Measurements from ENCODE around the gene TMEM82.

TMEM82 gene

GRCh38 chr1:15736892-15737261 lies 5.4 kb upstream of the TMEM82 start:
- no peak for DNase-seq

- no peak for DNase-seq
Observed at GRCh38 chr1:15737324-15738319, 4.7 kb upstream of the TMEM82 start.

DNA sequence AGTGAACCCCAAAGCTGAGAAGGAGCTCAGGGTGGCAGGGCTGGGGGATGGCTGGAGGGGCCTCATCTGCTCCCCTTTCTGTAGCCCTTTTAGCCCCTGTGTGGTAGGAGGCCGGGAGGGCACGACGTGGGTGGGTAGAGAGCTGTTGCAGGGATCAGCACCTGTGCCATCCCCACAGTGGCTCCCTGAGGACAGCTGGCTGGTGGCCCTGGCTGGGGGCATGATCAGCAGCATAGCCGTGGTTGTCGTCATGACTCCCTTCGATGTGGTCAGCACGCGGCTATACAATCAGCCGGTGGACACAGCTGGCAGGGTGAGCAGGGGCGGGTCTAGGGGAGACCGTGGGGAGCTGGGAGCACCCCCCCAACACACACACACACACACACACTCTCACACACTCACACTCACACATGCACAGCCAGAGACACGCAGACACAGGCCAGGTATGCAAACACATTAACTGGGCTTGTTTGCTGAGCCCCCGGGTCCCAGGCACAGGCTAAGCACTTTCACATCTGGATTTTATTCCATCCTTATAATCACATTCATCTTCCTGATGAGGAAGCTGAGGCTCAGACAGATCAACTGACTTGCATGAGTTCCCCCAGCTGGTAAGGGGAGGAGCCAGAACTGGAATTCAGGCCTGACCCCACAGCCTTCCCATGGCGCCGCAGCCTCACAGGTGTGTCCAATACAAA lies 3.7 kb upstream of the TMEM82 start:
- no peak for DNase-seq

DNA sequence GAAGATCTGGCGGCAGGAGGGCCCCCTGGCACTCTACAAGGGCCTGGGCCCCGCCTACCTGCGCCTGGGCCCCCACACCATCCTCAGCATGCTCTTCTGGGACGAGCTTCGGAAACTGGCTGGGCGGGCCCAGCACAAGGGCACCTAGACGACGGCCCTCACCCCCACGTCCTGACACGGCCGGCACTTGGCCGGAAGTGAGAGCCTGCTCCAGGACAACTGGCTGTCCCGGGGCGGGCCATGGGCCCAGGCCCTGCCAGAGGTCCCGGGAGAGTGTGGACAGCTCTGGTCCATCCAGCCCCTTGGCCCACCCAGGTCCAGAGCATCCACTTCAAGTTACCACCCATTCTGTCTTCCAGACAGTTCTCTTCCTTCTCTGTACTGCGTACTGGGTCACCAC lies 3.0 kb upstream of the TMEM82 start:
- DNase-seq, result no peak

- DNase-seq, result no peak
Observed at GRCh38 chr1:15739745-15740144, 2.6 kb upstream of the TMEM82 start.

GRCh38 chr1:15740924-15741850 lies 1.1 kb upstream of the TMEM82 start:
- peak; percentile 72 for DNase-seq

DNA sequence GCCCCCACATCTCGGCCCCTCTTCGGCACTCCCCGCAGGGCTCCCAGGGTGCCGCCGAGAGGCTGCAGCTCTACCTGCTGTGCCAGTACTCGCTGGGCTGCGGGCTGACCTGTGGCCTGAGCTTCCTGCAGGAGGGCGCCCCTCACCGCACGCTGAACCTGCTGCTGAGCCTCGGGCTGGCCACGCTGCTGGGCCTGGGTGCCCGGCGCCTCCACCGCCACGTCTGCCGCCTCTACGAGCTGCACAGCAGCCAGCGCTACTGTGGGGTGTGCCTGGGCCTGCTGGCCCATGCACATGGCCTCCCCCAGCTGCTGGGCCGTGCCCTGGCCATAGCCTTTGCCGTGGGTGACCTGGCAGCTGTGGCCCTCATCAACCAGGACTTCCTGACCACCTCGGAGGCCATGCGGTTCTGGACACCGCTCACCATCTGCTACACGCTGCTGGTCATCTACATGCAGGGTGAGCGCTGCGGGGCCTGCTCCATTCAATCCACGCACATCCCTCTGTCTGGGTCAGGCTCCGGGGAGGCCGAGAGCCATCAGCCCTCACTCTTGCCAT lies 1.9 kb downstream of the TMEM82 start:
- DNase-seq, result no peak

DNA sequence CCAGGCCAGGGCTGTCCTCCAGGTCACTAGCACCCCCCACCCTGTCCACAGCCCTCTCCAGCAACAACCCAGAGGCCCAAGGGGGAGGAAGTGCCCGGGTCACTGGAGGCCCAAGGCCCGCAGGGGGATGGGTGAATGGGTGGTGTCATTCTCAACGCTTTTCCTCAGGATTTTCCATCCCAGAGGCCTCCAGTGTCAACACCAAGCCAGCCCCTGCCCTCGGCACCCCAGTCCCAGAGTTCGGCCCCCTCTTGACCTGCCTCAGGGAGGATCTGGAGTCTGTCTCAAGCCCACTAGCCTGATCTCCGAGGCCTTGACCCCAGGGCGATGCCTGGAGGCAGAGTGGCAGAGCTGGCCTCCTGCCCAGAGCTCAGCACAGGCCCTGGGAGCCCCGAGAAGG lies 5.1 kb downstream of the TMEM82 start:
- DNase-seq, result no peak

- DNase-seq, result no peak
Observed at GRCh38 chr1:15748264-15748663, 6.0 kb downstream of the TMEM82 start.

- no peak for DNase-seq
Observed at GRCh38 chr1:15748690-15749398, 6.5 kb downstream of the TMEM82 start.

DNA sequence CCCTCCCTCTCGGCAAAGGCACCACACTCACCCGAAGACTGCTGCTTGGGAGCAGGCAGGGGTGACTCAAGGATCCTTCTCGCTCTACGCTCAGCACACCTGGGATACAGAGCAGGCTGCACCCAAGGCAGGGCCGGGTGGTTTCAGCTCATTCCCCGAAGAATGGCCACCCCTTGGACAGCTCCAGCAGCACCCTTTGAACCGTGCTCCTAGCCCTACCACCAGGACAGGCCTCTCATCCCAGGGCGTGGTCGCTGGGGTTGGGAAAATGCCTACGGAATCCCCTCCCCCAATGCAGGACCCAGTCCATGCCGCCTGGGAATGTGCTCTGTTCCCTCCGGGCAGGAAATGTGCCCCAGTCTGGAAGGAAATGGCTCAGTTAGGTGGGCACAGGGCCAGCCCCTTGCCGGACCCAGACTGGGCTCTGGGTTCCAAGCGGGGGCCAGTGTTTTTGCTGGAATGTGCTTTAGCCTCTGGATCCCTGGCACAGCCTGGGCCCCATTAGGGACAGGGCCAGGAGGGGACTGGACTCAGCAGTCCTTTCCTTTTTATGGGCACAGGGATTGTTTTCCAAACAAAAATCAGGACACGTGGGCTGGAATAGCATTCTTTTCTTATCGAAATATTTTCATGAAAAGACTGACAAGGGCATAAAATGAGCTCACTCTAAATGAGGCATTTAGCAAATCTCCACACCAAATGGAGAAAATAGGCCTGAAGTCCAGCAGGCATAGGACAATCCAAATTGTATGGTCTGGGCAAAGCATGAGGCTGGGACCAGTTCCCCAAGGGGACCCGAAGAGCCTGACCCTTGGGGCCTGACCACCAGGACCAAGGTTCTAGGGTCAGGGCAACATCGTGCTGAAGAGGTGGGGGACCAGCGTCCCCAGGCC lies 7.3 kb downstream of the TMEM82 start:
- no peak for DNase-seq

- no peak for DNase-seq
Observed at GRCh38 chr1:15750924-15751323, 8.6 kb downstream of the TMEM82 start.

DNA sequence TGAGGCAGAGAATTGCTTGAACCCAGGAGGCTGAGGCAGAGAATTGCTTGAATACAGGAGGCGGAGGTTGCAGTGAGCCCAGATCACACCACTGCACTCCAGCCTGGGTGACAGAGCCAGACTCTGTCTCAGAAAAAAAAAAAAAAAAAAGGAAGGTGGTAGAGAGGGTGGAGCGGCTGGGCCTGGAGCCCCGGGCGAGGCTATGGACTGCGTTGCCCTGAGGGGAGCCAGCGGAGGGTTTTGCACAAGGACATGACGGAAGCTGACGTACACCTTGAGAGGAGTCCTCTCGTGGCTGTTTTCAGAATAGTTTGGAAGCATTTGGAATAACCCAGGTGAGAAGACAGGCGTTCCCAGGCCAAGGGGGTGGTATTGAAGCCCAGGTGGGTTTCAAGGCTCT lies 9.4 kb downstream of the TMEM82 start:
- DNase-seq, result no peak

DNA sequence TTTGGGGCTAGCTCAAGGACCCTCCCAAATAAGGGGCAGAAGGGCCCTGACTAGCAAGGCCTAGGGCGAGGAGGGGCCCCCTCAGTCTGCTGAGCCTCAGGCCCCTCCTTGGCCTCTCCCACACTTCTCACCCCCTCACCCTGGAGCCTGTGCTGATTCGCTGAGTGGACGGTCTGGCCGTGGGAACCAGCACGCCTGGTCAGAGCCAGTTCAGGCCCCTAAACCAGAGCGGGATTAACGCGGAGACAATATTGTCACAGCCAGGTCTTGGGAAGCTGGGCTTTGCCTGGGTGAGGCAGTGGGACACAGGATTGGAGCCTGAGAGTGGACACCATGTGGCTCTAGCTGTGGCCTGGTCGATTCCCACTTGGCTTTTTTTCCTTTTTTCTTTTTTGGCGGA lies 11.5 kb downstream of the TMEM82 start:
- no peak for DNase-seq

- DNase-seq, result no peak
Observed at GRCh38 chr1:15755021-15755645, 12.8 kb downstream of the TMEM82 start.

DNA sequence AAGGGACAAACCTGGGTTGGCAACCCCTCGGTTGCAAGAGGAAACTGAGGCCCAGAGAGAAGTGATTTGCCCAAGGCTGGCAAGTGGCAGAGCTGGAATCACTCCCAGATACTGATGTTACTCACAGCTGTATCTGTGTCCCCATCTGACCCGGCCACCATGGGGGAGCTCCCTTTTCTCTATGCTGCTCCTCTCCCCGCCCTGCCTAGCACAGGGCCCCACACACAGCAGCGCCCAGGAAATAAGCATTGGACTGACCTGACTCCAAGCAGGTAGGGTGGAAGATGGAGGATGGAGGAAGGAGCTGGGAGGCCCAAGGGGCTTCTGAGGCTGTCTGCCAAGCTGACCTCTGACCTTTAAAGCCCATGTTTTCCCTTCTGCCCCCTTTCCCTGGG lies 13.3 kb downstream of the TMEM82 start:
- no peak for DNase-seq

DNA sequence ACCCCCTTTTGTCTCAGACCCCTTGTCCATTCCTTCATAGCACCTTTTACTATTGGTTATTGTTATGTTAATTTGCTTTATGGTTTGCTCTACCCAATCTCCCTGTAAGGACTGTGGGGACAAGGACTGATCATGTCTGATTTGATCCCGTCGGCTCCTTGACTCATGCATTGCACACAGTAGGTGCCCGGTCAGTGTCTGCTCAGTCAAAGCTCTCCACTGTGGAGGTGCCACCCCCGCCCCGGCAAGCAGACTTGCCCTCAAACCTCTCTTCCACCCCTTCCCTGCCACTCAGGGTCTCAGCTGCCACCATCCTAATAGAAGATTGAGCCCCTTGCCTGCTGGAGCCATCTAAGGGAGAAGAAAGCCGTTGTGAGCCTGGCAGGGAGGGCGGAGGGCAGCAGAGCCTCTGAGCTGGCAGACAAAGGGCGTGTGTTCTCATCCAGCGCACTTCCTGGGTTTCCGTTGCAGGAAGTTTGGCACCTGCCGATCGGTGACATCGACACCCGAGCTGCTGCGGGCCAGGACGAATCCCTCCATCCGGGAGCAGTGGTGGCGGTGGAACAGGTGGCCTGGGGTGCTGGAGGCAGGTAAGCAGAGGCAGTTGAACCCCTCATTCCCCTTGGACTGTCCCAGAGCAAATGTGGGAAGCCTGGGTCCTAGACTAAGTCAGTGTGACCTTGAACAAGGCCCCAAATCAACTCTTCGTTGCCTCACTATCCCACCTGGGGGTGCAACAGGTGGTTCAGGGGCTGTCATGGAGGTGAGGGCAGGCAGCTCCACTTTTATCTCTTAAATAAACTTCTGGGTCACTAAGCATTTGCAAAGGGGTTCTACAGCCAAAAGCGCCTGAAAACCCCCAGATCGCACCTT lies 14.1 kb downstream of the TMEM82 start:
- no peak for DNase-seq

DNA sequence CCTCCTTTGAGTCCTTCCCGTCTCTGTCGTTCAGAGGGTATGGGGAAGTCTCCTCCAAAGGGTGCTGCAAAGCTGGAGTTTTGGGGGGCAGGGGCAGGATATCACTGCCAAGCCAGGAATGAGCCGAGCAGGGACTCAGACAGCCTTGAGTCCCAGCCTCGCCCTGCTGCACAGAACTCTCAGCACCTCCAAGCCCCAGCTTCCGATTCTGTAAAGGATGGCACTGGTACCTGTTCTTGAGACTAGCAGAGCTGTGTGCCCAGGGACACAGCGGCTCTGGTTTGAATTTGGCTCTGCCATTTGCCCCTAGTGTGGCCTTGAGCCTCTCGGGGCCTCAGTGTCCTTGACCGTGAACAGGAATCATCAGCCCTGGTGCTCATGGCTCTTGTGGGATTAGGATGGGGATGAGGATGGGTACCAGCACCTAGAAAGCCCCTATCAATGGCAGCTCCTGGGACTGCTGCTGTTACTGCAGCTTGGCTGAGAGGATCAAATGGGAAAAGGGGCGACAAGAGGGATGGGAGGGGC lies 14.8 kb downstream of the TMEM82 start:
- DNase-seq, result no peak
